Testis (tissue), 3 donors: ENCODE results near the gene PGBD4. TPM values are rescaled to one million over a fixed set of nuclear protein-coding genes. Genes with fewer than 3 reads are reported as not detected.

Experiments used
- DNase-seq: peaks from one replicate; pipeline ENCODE4 v3.0.0-alpha.2; 2019
- H3K27ac ChIP-seq, 2 donors: fragments of 200-600 bp; sonication (generic); one replicate each; pipeline ENCODE4 v1.5.1; 2019
- H3K27me3 ChIP-seq: fragments of 200-600 bp; sonication (generic); one replicate; pipeline ENCODE4 v1.5.1; 2019
- H3K36me3 ChIP-seq: fragments of 200-600 bp; sonication (generic); one replicate; pipeline ENCODE4 v1.5.1; 2017; ENCODE audit warnings: low read depth; ENCODE audit errors: missing control alignments
- H3K4me1 ChIP-seq: fragments of 200-600 bp; sonication (generic); one replicate; pipeline ENCODE4 v1.5.1; 2019
- H3K4me3 ChIP-seq, 2 donors: fragments of 200-600 bp; sonication (generic); one replicate each; pipeline ENCODE4 v1.5.1; 2017 to 2019
- H3K9me3 ChIP-seq: fragments of 200-600 bp; sonication (generic); one replicate; pipeline ENCODE4 v1.5.1; 2017
- POLR2A ChIP-seq: fragments of 450-650 bp; IDR thresholded peaks from one replicate; pipeline ENCODE4 v1.6.1; 2017; ENCODE audit warnings: antibody characterized with exemption, mild to moderate bottlenecking, moderate library complexity
- WGBS, 2 donors: methylation state at CpG; one replicate each; pipeline ENCODE4 v1.1.5; 2018; 5-methylcytosine and 5-hydroxymethylcytosine counted together
- intact Hi-C: fragments of 100-400 bp; cut with DNase I; formaldehyde crosslinking; loops from one replicate; pipeline ENCODE4 v1.15.1; 2023; ENCODE audit warnings: low total_unique reads
- polyA plus RNA-seq: library from polyadenylated mRNA; stranded (reverse); fragments of 350-450 nt; fragmentation: Illumina TruSeq; extraction: RNeasy Lipid Tissue Mini Kit (QIAGEN cat#74804); gene quantifications from one replicate; pipeline ENCODE4 v1.2.3, GENCODE V29; 2014; ENCODE audit warnings: low read depth, low replicate concordance; ENCODE audit not compliant: insufficient read depth
- total RNA-seq, 2 donors: library from RNA; depleted of rRNA; stranded (reverse); fragments of >200 nt; gene quantifications; one replicate each; pipeline ENCODE4 v1.2.3, GENCODE V29; 2016
- TF ChIP-seq, protein P1 (sequence below), 3 experiments: fragments of 450-650 bp in 2 of 3; fragments of 200-600 bp in 1 of 3; sonication (generic) in 1 of 3; IDR thresholded peaks; one replicate each; pipeline ENCODE4 v1.5.1; 2016 to 2019; ENCODE audit warnings: antibody characterized with exemption in 3 of 3, mild to moderate bottlenecking in 2 of 3, moderate library complexity in 1 of 3

PGBD4 gene
- total and polyA plus RNA-seq, 3 donors from 2014 or later: 1.5 to 2.8 (median 2.7) TPM

DNA sequence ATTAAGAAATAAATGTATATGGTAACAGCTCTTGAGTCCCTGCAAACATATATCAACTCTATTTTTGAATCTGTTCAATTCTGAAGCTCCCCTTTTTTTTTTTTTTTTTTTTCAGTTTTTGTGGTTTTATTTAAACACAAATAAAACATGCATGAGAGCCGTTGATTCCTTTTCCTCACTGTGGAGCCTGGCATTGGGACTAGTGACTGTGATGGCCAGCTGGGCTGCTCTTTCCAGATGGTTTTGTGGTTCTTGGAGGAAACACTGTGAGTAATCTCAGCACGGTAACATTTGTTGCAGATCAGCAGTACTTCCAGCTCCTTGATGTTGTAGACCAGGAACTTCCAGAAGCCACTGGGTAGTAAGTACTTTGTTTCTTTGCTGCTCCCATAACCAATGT is 16.1 kb upstream of the PGBD4 start:
- Histone ChIP-seq H3K9me3 (no peaks in the 10 kb centered on the region), H3K27me3 (no peaks in the 10 kb centered on the region), H3K4me1 (no peaks in the 10 kb centered on the region), H3K4me3 (no peak overlapping the region), H3K27ac (no peak overlapping the region), H3K36me3 (no peaks in the 10 kb centered on the region)
- WGBS, 2 donors: 62 to 89% methylated on average over 2 of the region's 2 CpGs
- no peak for TF ChIP-seq POLR2A
- TF ChIP-seq, protein P1, sequence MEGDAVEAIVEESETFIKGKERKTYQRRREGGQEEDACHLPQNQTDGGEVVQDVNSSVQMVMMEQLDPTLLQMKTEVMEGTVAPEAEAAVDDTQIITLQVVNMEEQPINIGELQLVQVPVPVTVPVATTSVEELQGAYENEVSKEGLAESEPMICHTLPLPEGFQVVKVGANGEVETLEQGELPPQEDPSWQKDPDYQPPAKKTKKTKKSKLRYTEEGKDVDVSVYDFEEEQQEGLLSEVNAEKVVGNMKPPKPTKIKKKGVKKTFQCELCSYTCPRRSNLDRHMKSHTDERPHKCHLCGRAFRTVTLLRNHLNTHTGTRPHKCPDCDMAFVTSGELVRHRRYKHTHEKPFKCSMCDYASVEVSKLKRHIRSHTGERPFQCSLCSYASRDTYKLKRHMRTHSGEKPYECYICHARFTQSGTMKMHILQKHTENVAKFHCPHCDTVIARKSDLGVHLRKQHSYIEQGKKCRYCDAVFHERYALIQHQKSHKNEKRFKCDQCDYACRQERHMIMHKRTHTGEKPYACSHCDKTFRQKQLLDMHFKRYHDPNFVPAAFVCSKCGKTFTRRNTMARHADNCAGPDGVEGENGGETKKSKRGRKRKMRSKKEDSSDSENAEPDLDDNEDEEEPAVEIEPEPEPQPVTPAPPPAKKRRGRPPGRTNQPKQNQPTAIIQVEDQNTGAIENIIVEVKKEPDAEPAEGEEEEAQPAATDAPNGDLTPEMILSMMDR (IDR thresholded peaks at IDR 0.05): no peak
- intact Hi-C loops: no loop called here
- DNase-seq: no peak

DNA sequence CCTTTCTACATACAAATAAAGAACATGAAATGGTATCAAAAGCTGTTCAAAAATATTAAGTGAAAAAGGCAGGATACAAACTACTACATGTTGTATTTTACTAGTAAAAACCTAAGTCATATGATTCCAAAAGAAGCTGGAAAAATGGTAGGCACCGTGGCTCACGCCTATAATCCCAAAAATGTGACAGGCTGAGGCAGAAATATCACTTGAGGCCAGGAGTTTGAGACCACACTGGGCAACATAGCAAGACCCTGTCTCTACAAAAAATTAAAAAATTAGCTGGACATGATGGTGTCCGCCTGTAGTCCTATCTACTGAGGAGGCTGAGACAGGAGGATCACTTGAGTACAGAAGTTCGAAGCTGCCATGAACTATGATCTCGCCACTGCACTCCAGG is 2.0 kb upstream of the PGBD4 start:
- DNase-seq: no peak
- Histone ChIP-seq H3K9me3 (no peaks in the 10 kb centered on the region), H3K4me3 (no peak overlapping the region), H3K4me1 (peaks cover 4% of the 10 kb centered on the region), H3K27me3 (no peaks in the 10 kb centered on the region), H3K27ac (no peak overlapping the region), H3K36me3 (no peaks in the 10 kb centered on the region)
- intact Hi-C loops: loop anchor here (10.0 kb wide), 1 partner anchor 125 kb away; the partner anchor contains the start of gene EMC4
- no peak for TF ChIP-seq POLR2A
- TF ChIP-seq, protein P1 (IDR thresholded peaks at IDR 0.05): no peak
- WGBS, 2 donors: 77 to 78% methylated on average over 5 of the region's 5 CpGs

GRCh38 chr15:34102175-34102925 is 467 bp downstream of the PGBD4 start:
- Histone ChIP-seq H3K4me1 (peaks cover 4% of the 10 kb centered on the region), H3K27ac (peak overlapping the region; percentile 63 to 74), H3K36me3 (no peaks in the 10 kb centered on the region), H3K9me3 (no peaks in the 10 kb centered on the region), H3K4me3 (peak overlapping the region; percentile 85 to 96), H3K27me3 (no peaks in the 10 kb centered on the region)
- DNase-seq: no peak
- TF ChIP-seq POLR2A: no peak
- TF ChIP-seq, protein P1 (IDR thresholded peaks at IDR 0.05): no peak
- 13 to 17% methylated on average over 29 of the region's 29 CpGs for WGBS, 2 donors
- intact Hi-C loops: loop anchor here (10.0 kb wide), 1 partner anchor 122 kb away; the partner anchor contains the start of gene EMC4

GRCh38 chr15:34106423-34106822 is 4.5 kb downstream of the PGBD4 start:
- Histone ChIP-seq H3K27ac (no peak overlapping the region), H3K27me3 (no peaks in the 10 kb centered on the region), H3K36me3 (no peaks in the 10 kb centered on the region), H3K4me3 (no peak overlapping the region), H3K9me3 (no peaks in the 10 kb centered on the region), H3K4me1 (no peaks in the 10 kb centered on the region)
- 96 to 100% methylated on average over 1 of the region's 1 CpG for WGBS, 2 donors
- no peak for DNase-seq
- intact Hi-C loops: loop anchor here (10.0 kb wide), 1 partner anchor 118 kb away; the partner anchor contains the start of gene EMC4
- no peak for TF ChIP-seq POLR2A
- TF ChIP-seq, protein P1 (IDR thresholded peaks at IDR 0.05): no peak
